Amniotic epithelial cell (primary cell): Measurements from ENCODE around the gene CTRB2.
"Not testable (repeated sequence)": the region's sequence is repeated elsewhere in the genome, so short reads cannot be mapped to it uniquely, and the experiment has no call there.

Experiments
- DNase-seq: peaks from one replicate; pipeline ENCODE4 v3.0.0-alpha.2; 2010; ENCODE audit warnings: low read depth

The CTRB2 gene

GRCh38 chr16:75242436-75243078, 35.6 kb upstream of the CTRB2 start:
- DNase-seq: not testable (repeated sequence)

- no peak for DNase-seq
These were observed 35.0 kb upstream of the CTRB2 start for GRCh38 chr16:75241955-75242354.

GRCh38 chr16:75241412-75241811, 34.5 kb upstream of the CTRB2 start:
- no peak for DNase-seq

GRCh38 chr16:75240633-75241032, 33.7 kb upstream of the CTRB2 start:
- DNase-seq: not testable (repeated sequence)

- no peak for DNase-seq
These were observed 32.7 kb upstream of the CTRB2 start for GRCh38 chr16:75239542-75240122.

GRCh38 chr16:75238853-75239541, 32.0 kb upstream of the CTRB2 start:
- no peak for DNase-seq

GRCh38 chr16:75238132-75238852, 31.3 kb upstream of the CTRB2 start:
- DNase-seq: peak; percentile 81

GRCh38 chr16:75237398-75238131, 30.6 kb upstream of the CTRB2 start:
- no peak for DNase-seq

GRCh38 chr16:75236736-75237397, 29.9 kb upstream of the CTRB2 start:
- DNase-seq: no peak

- no peak for DNase-seq
These were observed 29.3 kb upstream of the CTRB2 start for GRCh38 chr16:75236232-75236631.

GRCh38 chr16:75235721-75236193, 28.8 kb upstream of the CTRB2 start:
- no peak for DNase-seq

GRCh38 chr16:75234856-75235696, 28.1 kb upstream of the CTRB2 start:
- no peak for DNase-seq

GRCh38 chr16:75233611-75233938, 26.6 kb upstream of the CTRB2 start:
- DNase-seq: no peak

- peak; percentile 46 for DNase-seq
These were observed 24.6 kb upstream of the CTRB2 start for GRCh38 chr16:75231570-75231969.

- no peak for DNase-seq
These were observed 23.6 kb upstream of the CTRB2 start for GRCh38 chr16:75230471-75231110.

GRCh38 chr16:75229172-75230031, 22.4 kb upstream of the CTRB2 start:
- no peak for DNase-seq

GRCh38 chr16:75228143-75228976, 21.4 kb upstream of the CTRB2 start:
- DNase-seq: no peak
